GM19324 (cell line): ENCODE results near the gene PDGFD.

Experiments used
- ATAC-seq: cut with Tn5 transposase; IDR thresholded peaks from one replicate; pipeline ENCODE4 v1.9.1; 2021; ENCODE audit warnings: mild to moderate bottlenecking, moderate library complexity; ENCODE audit not compliant: unreplicated experiment, low FRiP score

Gene PDGFD

DNA sequence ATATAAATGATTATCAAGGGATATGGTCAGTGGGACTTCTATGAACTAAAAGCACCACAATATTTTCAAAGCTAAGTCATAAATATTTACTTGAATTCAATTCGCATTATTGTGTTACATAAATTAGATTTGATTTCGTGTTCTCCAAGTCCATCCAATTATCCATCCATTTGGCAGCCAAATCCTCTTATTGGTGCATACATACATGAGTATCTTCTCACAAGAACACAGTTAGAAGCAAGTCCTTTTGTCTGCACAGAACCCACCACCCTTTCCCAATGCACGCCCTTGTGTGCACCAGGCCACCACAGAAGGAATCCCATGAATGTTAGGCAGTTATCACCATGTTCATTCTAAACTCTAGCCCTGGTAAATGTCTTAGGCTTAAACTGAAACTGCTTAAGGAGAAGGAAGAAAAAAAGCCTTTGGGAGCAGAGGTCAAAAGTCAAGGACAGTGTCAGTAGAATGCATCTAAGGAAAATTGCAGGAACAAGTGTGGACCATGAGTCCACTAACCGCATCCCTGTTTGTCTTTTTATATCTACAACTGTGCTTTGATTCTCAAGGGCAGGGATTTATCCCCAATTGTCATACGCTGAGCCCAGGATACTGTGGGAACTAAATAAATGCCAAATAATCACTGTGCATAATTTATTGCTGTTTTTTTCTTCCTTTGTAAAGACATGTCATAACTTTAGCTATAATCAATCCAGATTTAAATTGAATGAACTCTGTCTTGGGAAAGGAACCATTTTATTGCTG, 235.7 kb downstream of the PDGFD start:
- no peak for ATAC-seq

DNA sequence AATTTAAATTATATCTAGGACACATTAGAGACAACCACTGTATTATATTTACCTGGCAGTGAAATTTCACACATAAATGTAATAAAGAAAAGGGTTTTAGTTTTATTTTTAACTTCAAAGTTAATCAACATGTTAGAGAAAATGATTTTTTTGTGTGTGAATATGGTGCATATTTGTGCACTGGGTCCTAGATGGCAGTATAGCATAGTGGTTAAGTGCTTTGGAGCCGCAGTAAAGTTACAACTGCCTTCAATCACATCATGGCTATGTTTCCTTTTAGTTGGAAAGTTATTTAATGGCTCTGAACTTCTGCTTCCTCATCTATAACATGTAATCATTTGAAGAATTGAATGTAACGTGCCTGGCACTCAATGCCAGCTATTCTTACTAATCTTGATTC, 236.4 kb downstream of the PDGFD start:
- no peak for ATAC-seq

- no peak for ATAC-seq
Measured at GRCh38 chr11:103926990-103927389, 237.0 kb downstream of the PDGFD start.

DNA sequence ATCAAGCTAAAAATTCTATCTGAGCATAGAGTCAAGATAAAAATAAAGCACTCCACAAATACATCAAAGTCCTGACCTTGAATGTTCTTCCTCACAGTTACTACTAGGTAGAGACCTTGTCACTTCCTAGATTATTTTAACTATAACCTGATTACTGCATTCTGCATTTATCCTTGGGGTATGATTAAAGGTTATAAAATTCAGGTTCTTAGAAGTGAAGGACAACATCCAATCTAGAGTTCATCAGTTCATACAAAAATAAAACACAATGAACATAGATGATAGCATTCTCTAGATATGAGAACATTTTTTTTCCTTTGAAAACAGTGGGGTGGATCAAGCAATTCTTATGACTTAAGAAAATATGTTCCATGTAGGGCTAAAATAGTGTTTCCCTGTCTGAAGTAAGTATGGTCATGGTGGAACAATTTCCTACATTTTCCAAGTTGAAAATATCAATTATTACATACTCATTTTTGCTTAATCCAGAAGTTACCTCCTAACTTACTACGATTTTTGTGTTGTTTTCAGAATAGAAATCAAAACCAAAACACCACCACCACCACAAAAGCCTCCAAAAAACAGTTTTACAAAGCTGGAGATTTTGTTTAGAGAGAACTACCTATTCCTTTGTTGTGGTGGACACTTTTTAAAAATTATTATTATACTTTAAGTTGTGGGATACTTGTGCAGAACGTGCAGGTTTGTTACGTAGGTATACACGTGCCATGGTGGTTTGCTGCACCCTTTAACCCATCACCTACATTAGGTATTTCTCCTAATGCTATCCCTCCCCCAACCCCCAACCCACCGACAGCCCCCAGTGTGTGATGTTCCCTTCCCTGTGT, 239.6 kb downstream of the PDGFD start:
- ATAC-seq, result no peak

- no peak for ATAC-seq
Measured at GRCh38 chr11:103923451-103923931, 240.5 kb downstream of the PDGFD start.

DNA sequence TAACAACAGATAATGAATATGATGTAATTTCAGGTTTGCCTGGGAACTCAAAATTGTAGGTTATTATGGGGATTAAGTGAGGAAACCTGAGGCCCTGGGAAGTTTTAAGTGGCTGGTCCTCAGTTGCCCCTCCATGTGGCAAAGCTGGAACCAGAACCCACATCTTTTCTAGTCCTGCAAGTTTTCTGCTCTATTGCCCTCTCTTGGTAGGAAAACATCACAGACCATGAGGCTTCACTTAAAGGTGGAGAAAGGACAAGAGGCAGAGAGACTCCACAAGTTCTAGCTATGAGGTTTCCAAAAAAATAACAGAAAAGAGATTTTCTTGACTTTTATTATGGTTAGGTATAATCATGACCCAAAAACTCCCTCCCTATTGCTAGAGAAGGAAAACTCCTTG, 243.0 kb downstream of the PDGFD start:
- no peak for ATAC-seq

- ATAC-seq, result no peak
Measured at GRCh38 chr11:103920449-103920848, 243.5 kb downstream of the PDGFD start.

DNA sequence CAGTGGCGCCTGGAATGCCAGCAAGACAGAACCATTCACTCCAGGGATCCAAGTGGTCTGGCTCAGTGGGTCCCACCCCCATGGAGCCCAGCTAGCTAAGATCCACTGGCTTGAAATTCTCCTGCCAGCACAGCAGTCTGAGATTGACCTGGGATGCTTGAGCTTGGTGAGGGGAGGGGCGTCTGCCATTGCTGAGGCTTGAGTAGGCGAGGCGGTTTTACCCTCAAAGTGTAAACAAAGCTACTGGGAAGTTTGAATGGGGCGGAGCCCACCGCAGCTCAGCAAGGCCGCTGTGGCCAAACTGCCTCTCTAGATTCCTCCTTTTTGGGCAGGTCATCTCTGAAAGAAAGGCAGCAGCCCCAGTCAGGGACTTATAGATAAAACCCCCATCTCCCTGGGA, 253.2 kb downstream of the PDGFD start:
- ATAC-seq, result no peak

DNA sequence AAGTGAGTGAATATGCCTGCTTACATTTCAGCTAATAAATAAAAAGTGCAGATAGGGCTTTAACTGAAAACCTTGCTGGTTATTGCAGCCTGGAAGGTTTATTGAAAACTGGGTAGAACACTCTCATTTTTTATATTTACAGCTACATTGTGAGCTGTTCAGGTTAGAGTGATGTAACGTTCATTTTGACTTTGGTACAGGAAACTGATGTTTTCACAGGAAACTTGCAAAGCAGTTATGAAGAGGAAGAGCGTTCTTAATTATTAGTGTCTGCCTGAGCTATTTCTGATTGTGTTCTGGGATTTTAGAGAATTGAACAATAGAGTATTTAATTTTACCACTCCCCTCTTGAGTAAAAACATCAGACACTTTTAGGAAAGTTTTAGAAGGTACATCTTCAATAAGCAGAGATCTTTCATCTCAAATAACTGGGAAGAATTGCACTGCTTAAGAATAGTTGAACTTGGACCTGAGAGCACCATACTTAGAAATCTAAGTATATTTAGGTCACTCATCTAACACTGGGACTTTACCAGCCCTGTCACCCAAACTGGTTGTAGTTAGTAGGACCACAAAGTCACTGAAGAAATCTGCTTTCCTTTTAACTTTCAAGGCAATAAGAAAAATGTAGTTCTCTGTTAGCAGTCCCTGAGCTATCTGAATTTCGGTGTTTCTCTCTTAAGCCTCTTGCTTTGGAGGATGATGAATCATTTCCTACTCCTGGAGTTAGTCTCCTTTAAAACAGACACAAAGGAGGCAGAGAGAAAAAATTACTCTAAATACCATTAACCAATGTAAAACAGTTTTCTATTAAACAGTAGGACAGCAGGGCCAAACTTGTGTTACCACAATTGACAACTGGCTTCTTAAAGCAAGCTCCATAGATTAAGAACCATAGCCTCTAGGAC, 256.1 kb downstream of the PDGFD start:
- no peak for ATAC-seq

DNA sequence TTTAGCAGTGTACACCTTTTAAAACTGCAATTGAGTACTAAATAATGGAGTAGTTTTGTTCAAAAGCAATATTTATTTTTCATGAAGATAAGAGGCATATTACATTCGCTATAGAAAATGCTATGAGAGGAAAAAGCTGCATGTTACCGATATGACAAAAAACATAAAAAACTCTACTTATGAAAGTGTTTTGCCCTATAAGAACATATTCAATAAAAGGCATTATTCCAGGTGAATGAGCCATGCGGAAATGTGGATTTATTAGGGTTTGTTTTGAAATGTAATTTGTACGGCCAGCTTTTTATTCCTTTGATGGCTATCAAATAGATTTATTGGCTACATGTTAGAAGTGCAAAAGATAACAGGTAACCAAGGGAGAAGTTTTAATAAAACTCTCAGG, 256.8 kb downstream of the PDGFD start:
- no peak for ATAC-seq

- ATAC-seq, result no peak
Measured at GRCh38 chr11:103906291-103906867, 257.6 kb downstream of the PDGFD start.

DNA sequence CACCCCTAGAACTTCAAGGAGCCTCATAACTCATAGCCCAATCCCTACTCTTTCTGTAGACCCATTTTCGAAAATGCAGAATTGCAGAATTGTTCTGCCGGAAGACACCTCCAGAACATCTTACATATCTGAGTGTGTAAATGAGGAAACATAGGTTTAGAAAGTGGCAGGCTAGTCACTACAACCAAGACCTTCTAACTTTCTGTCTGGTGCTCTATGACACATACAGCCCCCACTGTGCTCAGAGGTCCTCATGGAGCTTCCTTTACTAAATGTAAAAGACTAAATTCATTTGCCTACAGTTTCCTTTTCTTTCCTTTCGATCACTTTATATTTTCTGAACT, 259.7 kb downstream of the PDGFD start:
- ATAC-seq, result peak; percentile 81

DNA sequence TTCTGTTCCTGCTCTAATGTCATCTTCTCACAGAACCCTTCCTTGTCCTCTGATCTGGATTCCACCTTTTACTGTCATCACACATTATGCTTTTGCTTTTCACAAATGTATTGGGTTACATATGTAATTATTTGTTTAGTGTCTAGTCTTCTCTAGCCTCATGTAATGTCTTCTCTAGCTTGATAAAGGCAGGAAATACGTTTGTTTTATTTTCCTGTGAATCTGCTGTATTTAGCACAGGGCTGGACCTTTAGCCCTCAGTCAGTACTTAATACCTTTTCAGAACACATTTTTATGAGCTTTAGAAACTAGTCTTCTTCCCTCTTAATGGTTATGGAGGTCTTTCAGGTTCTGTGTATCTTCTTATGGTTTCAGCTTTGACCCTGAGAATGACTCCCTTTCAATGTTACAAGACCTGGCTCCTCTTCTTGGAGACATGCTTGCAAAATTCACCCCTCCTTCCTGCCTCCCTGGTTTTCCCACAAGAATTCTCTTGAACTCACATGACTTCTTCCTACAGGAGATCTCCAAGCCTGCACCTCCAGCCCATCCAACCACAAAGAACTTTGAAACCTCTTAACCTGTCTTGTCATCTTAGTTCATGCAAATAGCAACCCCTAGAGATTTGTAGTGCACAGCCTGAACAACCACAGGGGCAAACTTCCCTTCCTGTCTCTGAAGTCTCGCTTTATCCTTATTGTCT, 260.2 kb downstream of the PDGFD start:
- peak; percentile 88 for ATAC-seq

GRCh38 chr11:103902994-103903393, 261.0 kb downstream of the PDGFD start:
- ATAC-seq, result no peak

DNA sequence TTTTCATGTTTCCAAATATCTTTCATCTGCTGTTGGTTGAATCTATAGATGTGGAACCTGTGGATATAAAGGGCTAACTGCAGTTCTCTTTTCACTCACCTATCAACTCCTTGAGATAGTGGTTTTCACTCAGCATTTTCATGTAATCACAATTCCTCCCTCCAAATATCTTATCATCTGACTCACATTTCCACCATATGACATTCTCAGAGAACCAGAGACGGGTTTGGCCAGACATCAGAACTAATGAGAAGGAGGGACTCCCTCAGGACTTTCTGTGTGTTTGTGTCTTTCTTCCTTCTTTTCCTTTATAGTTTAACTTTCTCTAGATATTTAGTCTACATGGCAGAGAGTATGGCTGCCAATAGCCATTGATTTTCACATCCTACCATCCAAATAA, 262.3 kb downstream of the PDGFD start:
- ATAC-seq, result no peak

DNA sequence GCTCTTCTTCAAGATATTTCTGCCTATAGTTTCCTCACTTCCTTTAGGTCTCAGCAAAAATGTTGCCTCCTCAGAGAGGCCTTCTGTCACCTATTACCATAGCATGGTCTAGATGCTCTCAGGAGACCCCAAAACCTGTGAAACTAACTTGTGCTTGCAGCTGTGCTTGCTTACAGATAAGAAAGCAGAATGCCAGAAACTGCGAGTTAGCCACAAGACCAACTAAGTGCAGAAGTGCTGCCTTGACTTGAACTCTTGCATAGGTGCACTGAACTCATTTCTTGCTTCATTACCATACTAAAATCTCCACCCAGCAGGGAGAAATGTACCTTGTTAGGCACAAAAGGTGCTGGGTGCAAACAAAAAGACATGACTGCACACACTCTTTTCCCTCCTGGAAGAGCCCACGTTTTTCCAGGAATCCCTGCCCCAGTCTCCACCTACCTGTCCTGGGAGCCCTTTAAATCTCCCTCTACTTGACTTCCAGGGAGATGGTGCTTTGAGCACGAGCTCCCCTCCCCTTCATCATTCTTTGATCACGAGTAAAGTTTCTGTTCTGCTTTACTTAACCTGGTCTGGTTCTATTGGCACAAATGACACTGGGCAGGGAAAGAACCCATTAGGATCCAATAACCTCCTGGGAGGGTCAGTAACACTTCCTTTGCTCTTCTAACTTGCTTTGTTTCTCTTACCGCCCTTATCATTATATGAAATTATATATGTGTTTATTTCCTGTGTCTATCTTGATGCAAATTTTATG, 265.2 kb downstream of the PDGFD start:
- ATAC-seq, result peak; percentile 68

DNA sequence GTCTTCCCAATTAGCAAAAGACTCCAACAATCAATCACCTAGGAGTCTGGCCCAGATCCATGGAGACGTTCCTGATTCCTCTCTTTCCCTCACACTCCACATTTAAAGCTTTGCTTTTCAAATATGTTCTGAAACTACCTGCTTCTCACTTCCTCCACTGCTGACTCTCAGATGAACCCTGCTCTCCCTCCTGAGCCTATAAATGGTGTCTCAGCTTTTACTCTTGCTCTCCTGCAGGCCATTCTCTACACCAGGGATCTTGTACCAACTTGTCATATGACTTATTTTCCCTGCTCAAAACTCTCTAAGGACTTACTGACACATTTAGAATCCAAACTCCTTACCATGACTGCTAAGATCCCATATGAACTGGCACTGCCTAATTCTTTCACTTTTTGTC, 265.9 kb downstream of the PDGFD start:
- peak; percentile 57 for ATAC-seq

DNA sequence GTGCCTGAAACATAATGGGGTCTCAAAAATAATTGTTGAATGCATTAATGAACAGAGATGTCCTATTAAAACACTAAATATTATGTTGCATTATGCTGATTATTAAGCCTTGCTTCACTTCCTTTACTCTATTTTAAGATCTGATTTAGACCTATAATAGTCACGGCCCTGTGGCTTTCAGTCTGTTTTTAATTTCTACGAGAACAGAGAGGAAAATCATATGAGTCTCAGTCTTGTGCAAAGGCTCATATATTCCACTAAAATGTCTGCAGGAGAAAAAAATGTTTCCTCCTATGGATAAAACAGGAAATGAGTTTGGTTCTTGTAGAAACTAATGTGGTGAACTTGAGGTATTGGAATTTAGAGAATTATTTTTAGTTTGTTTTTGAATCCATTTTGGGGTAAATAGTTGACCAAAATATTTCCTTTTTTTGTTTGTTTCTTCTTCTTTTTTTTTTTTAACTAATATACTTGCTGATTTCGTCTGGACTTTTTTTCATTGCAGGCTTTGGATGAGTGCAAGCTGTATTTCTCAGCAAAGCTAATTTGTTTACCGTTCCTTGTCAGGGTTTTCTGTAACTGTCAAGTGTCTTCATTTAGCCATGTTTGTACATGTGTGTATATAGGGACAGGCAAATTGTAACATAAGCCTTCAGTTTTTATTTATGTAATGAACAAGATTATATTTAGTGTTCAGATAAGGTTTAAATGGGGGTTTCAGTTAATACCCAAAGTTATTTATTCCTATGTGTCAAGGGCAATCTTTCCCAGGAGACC, 266.6 kb downstream of the PDGFD start:
- no peak for ATAC-seq
